CD14-positive monocyte (primary cell): Measurements from ENCODE around the gene BEND7. TPM values are rescaled to one million over a fixed set of nuclear protein-coding genes. Genes with fewer than 3 reads are reported as not detected.

Experiments
- DNase-seq, 3 donors: peaks; one replicate each; pipeline ENCODE4 v3.0.0-alpha.2; 2011 to 2022
- H2AFZ ChIP-seq: 2 replicates; pipeline ENCODE4 v1.6.0; 2012; ENCODE audit warnings: mild to moderate bottlenecking, low read depth, low read length, inconsistent platforms; ENCODE audit not compliant: insufficient read depth, poor library complexity, severe bottlenecking
- H3K27ac ChIP-seq, 2 donors: 1 replicate in 1 of 2; 2 replicates in 1 of 2; pipeline ENCODE4 v1.5.1; 2012 to 2013; ENCODE audit warnings: low read length in 2 of 2, control low read depth in 1 of 2, inconsistent platforms in 1 of 2, low read depth in 1 of 2, mild to moderate bottlenecking in 1 of 2
- H3K27me3 ChIP-seq, 2 donors: one replicate each; pipeline versions ENCODE4 v1.6.0 to v1.6.1; 2011 to 2013; ENCODE audit warnings: low read length in 2 of 2; ENCODE audit not compliant: control insufficient read depth in 2 of 2, insufficient read depth in 2 of 2
- H3K36me3 ChIP-seq, 2 donors: replicated peaks in 1 of 2; 1 replicate in 1 of 2; 2 replicates in 1 of 2; pipeline versions ENCODE4 v1.5.1 to v1.6.1; 2012 to 2013; ENCODE audit warnings: low read length in 2 of 2, control low read depth in 1 of 2, inconsistent platforms in 1 of 2, mild to moderate bottlenecking in 1 of 2; ENCODE audit not compliant: insufficient read depth in 2 of 2, control insufficient read depth in 1 of 2
- H3K4me1 ChIP-seq, 2 donors: 1 replicate in 1 of 2; 2 replicates in 1 of 2; pipeline versions ENCODE4 v1.5.1 to v1.6.1; 2012 to 2013; ENCODE audit warnings: low read length in 2 of 2, control low read depth in 1 of 2, inconsistent platforms in 1 of 2, mild to moderate bottlenecking in 1 of 2, moderate library complexity in 1 of 2; ENCODE audit not compliant: insufficient read depth in 2 of 2, control insufficient read depth in 1 of 2
- H3K4me2 ChIP-seq: replicated peaks from 2 replicates; pipeline ENCODE3; 2012; ENCODE audit warnings: low read length, moderate library complexity, mild to moderate bottlenecking; ENCODE audit not compliant: poor library complexity, severe bottlenecking; ENCODE audit errors: extremely low read depth
- H3K4me3 ChIP-seq, 3 experiments: fragments of 200-600 bp in 1 of 3; sonication (generic) in 1 of 3; replicated peaks in 1 of 3; 1 replicate in 2 of 3; 2 replicates in 1 of 3; pipeline ENCODE4 v1.5.1; 2011 to 2013; ENCODE audit warnings: low read length in 3 of 3, mild to moderate bottlenecking in 3 of 3, control low read depth in 2 of 3, low read depth in 2 of 3, inconsistent platforms in 1 of 3, moderate library complexity in 1 of 3
- H3K79me2 ChIP-seq: 2 replicates; pipeline ENCODE4 v1.6.0; 2012; ENCODE audit warnings: mild to moderate bottlenecking, control low read depth, inconsistent platforms, low read length, moderate library complexity; ENCODE audit not compliant: insufficient read depth
- H3K9ac ChIP-seq: 2 replicates; pipeline ENCODE4 v1.6.0; 2017; ENCODE audit warnings: low read length, mild to moderate bottlenecking; ENCODE audit not compliant: insufficient read depth, poor library complexity, severe bottlenecking
- H3K9me3 ChIP-seq, 2 donors: replicated peaks in 1 of 2; 1 replicate in 1 of 2; 2 replicates in 1 of 2; pipeline versions ENCODE4 v1.5.1 to v1.6.1; 2012 to 2013; ENCODE audit warnings: low read length in 2 of 2, control low read depth in 1 of 2; ENCODE audit not compliant: control insufficient read depth in 1 of 2, insufficient read depth in 1 of 2
- H4K20me1 ChIP-seq: 2 replicates; pipeline ENCODE4 v1.6.0; 2012; ENCODE audit warnings: mild to moderate bottlenecking, low read length, control low read depth, moderate library complexity; ENCODE audit not compliant: insufficient read depth
- H3K27ac Mint-ChIP-seq, 7 donors: one replicate each; pipeline ENCODE4 v1.8.0; 2020; ENCODE audit warnings: mild to moderate bottlenecking in 7 of 7, mixed read lengths in 7 of 7, moderate library complexity in 6 of 7, inconsistent platforms in 2 of 7
- H3K27me3 Mint-ChIP-seq, 3 donors: one replicate each; pipeline ENCODE4 v1.8.0; 2021 to 2022; ENCODE audit warnings: low read depth in 3 of 3, mild to moderate bottlenecking in 3 of 3, mixed read lengths in 3 of 3, moderate library complexity in 3 of 3, inconsistent platforms in 1 of 3
- H3K36me3 Mint-ChIP-seq, 2 donors: one replicate each; pipeline ENCODE4 v1.8.0; 2020; ENCODE audit warnings: mixed read lengths in 2 of 2, inconsistent platforms in 1 of 2, mild to moderate bottlenecking in 1 of 2
- H3K4me1 Mint-ChIP-seq: one replicate; pipeline ENCODE4 v1.8.0; 2020; ENCODE audit warnings: mild to moderate bottlenecking, mixed read lengths
- H3K4me3 Mint-ChIP-seq, 2 donors: one replicate each; pipeline ENCODE4 v1.8.0; 2020; ENCODE audit warnings: mild to moderate bottlenecking in 2 of 2, mixed read lengths in 2 of 2, moderate library complexity in 1 of 2
- H3K9me3 Mint-ChIP-seq, 7 donors: one replicate each; pipeline ENCODE4 v1.8.0; 2020 to 2022; ENCODE audit warnings: mixed read lengths in 7 of 7, mild to moderate bottlenecking in 6 of 7, moderate library complexity in 6 of 7, inconsistent platforms in 2 of 7
- WGBS: methylation state at CpG from one replicate; pipeline ENCODE4 v1.1.5; 2013; ENCODE audit warnings: missing lambda C conversion rate; ENCODE audit not compliant: insufficient coverage; 5-methylcytosine and 5-hydroxymethylcytosine counted together
- intact Hi-C, 2 donors: fragments of 100-400 bp; cut with micrococcal nuclease; formaldehyde crosslinking; loops; one replicate each; pipeline versions ENCODE4 v1.15.0 to v1.15.1; 2023
- polyA plus RNA-seq, 3 donors: library from polyadenylated mRNA; depleted of rRNA in 1 of 3; unstranded in 2 of 3; stranded (reverse) in 1 of 3; fragments of 300-500 nt in 2 of 3; fragments of >200 nt in 1 of 3; fragmentation: Illumina TruSeq in 2 of 3; gene quantifications; 1 replicate in 2 of 3; 2 replicates in 1 of 3; pipeline ENCODE4 v1.2.3, GENCODE V29; 2012 to 2021
- TF ChIP-seq, protein P1 (sequence below): fragments of 200-600 bp; IDR thresholded peaks from one replicate; pipeline ENCODE4 v1.8.0; 2022; ENCODE audit warnings: antibody characterized with exemption, mild to moderate bottlenecking

The BEND7 gene
- polyA plus RNA-seq, 3 donors, result 0.65 TPM; not detected in 2

- no peaks in the 10 kb centered on the region for H3K36me3 ChIP-seq
- Mint-ChIP-seq H3K9me3 (peaks cover 0 to 2% (median 0%) of the 10 kb centered on the region in 7 donors), H3K27me3 (peaks cover 2 to 4% (median 3%) of the 10 kb centered on the region in 3 donors), H3K27ac (no peak overlapping the region), H3K4me3 (no peak overlapping the region), H3K36me3 (no peaks in the 10 kb centered on the region), H3K4me1 (peaks cover 3% of the 10 kb centered on the region)
- no peaks in the 10 kb centered on the region for H3K79me2 ChIP-seq
- no peaks in the 10 kb centered on the region for H3K27me3 ChIP-seq
- no peak overlapping the region for H3K4me2 ChIP-seq
- no peak overlapping the region for H3K27ac ChIP-seq
- no peak overlapping the region for H3K9ac ChIP-seq
- H4K20me1 ChIP-seq, result no peaks in the 10 kb centered on the region
- no peaks in the 10 kb centered on the region for H3K9me3 ChIP-seq
- TF ChIP-seq, protein P1, sequence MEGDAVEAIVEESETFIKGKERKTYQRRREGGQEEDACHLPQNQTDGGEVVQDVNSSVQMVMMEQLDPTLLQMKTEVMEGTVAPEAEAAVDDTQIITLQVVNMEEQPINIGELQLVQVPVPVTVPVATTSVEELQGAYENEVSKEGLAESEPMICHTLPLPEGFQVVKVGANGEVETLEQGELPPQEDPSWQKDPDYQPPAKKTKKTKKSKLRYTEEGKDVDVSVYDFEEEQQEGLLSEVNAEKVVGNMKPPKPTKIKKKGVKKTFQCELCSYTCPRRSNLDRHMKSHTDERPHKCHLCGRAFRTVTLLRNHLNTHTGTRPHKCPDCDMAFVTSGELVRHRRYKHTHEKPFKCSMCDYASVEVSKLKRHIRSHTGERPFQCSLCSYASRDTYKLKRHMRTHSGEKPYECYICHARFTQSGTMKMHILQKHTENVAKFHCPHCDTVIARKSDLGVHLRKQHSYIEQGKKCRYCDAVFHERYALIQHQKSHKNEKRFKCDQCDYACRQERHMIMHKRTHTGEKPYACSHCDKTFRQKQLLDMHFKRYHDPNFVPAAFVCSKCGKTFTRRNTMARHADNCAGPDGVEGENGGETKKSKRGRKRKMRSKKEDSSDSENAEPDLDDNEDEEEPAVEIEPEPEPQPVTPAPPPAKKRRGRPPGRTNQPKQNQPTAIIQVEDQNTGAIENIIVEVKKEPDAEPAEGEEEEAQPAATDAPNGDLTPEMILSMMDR, result no peak
- 95% methylated on average over 9 of the region's 12 CpGs for WGBS
- no peaks in the 10 kb centered on the region for H3K4me1 ChIP-seq
- intact Hi-C loops, result no loop called here
- no peak overlapping the region for H2AFZ ChIP-seq
- no peak for DNase-seq
- no peak overlapping the region for H3K4me3 ChIP-seq
These were observed 23.6 kb downstream of the BEND7 start for GRCh38 chr10:13505052-13505680.

DNA sequence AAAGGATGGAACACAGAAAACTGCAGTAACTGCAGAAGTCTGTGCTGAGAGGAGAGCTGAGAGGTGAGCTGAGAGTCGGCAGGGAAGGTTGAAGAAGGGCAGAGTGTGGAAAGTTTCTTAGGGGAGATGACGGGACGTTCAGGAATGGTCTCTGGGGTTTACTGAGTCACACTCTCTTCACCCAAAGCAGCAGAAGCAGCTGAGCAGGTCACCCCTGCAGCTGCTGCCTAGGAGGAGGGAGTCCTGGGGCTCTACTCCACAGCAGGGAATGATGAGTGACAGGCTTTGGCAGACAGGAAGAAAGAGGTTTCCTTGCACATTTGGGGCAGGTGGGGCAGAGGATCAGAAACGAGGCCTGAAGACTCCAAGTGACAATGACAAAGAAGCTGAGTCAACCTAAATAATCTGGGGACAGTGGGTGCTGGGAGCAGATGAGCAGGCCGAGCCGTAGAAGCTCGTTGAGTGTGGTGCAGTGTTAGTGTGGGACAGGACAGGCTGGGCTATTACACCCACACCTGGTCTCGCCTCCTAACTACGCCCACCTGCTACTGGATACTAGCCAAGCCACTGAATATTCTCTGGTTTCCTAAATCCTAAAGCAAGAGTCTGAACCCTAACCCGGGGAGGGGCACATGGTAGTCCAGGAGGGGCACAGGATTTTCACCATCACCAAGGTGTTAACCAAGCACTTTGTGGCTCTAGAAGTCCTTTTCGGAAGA, 24.9 kb downstream of the BEND7 start:
- Histone ChIP-seq H3K4me2 (no peak overlapping the region), H3K27ac (no peak overlapping the region), H3K27me3 (no peaks in the 10 kb centered on the region), H3K36me3 (no peaks in the 10 kb centered on the region), H3K4me3 (no peak overlapping the region), H3K9me3 (no peaks in the 10 kb centered on the region), H4K20me1 (no peaks in the 10 kb centered on the region), H2AFZ (no peak overlapping the region), H3K9ac (no peak overlapping the region), H3K79me2 (no peaks in the 10 kb centered on the region), H3K4me1 (no peaks in the 10 kb centered on the region)
- no peak for DNase-seq
- intact Hi-C loops, result no loop called here
- H3K27me3 Mint-ChIP-seq, result peaks cover 2 to 4% (median 3%) of the 10 kb centered on the region in 3 donors
- TF ChIP-seq, protein P1, result no peak
- WGBS, result 33% methylated on average over 5 of the region's 11 CpGs
- peaks cover 0 to 2% (median 0%) of the 10 kb centered on the region in 7 donors for H3K9me3 Mint-ChIP-seq
- H3K27ac Mint-ChIP-seq, result peak overlapping the region in 2 of 7 donors; percentile 13 to 49
- no peak overlapping the region for H3K4me3 Mint-ChIP-seq
- H3K36me3 Mint-ChIP-seq, result no peaks in the 10 kb centered on the region
- H3K4me1 Mint-ChIP-seq, result peaks cover 3% of the 10 kb centered on the region
